ENCODE measurements around the gene DOCK9.

DOCK9 gene

GRCh38 chr13:98775386-98775785, 202.5 kb downstream of the DOCK9 start:
- DNase-seq (ENCODE audit: low read depth): no peak
- TF ChIP-seq, protein P1, sequence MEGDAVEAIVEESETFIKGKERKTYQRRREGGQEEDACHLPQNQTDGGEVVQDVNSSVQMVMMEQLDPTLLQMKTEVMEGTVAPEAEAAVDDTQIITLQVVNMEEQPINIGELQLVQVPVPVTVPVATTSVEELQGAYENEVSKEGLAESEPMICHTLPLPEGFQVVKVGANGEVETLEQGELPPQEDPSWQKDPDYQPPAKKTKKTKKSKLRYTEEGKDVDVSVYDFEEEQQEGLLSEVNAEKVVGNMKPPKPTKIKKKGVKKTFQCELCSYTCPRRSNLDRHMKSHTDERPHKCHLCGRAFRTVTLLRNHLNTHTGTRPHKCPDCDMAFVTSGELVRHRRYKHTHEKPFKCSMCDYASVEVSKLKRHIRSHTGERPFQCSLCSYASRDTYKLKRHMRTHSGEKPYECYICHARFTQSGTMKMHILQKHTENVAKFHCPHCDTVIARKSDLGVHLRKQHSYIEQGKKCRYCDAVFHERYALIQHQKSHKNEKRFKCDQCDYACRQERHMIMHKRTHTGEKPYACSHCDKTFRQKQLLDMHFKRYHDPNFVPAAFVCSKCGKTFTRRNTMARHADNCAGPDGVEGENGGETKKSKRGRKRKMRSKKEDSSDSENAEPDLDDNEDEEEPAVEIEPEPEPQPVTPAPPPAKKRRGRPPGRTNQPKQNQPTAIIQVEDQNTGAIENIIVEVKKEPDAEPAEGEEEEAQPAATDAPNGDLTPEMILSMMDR (conservative IDR thresholded peaks at IDR 0.05; ENCODE audit: control insufficient read depth, insufficient read depth, low read depth, low read length): no peak
- no peak overlapping the region for H3K4me3 ChIP-seq (ENCODE audit: control insufficient read depth, low read depth, low read length)

- DNase-seq (ENCODE audit: low read depth): no peak
- TF ChIP-seq, protein P1 (conservative IDR thresholded peaks at IDR 0.05; ENCODE audit: control insufficient read depth, insufficient read depth, low read depth, low read length): no peak
- no peak overlapping the region for H3K4me3 ChIP-seq (ENCODE audit: control insufficient read depth, low read depth, low read length)
Observed at GRCh38 chr13:98774776-98775175, 203.1 kb downstream of the DOCK9 start.

- TF ChIP-seq, protein P1 (conservative IDR thresholded peaks at IDR 0.05; ENCODE audit: control insufficient read depth, insufficient read depth, low read depth, low read length): no peak
- no peak for DNase-seq (ENCODE audit: low read depth)
- no peak overlapping the region for H3K4me3 ChIP-seq (ENCODE audit: control insufficient read depth, low read depth, low read length)
Observed at GRCh38 chr13:98773921-98774320, 203.9 kb downstream of the DOCK9 start.

DNA sequence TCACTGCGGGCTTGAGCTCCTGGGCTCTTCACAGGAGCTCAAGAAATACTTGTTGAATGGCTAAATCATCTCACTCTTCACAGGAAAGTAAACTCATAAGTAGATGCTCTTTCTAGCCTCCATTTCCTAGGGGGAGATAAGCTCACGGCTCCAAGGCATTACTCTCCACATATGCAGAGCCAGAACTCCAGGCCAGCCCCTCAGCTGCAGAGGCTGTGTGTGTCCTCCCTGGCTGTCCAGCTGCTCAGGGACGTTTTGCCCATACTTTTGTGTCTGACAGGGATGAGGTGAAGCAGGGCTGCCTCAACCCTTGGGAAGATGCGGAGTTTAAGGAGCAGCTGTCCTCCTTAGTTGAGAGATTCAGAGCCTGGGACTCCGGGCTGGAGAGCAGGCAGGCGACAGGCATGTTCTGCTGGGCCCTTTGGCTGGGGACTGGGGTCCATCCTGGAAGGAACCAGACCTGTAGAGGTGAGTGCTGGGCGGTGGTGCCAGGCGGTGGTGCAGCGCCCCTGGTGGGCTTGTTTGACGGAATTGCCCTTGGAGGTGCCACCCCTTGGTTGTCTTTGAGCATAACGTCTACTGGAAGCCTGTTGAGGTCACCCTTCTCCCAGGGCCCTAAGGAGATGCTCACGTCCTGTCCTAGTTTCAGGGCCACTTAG, 204.9 kb downstream of the DOCK9 start:
- TF ChIP-seq, protein P1 (conservative IDR thresholded peaks at IDR 0.05; ENCODE audit: control insufficient read depth, insufficient read depth, low read depth, low read length): no peak

DNA sequence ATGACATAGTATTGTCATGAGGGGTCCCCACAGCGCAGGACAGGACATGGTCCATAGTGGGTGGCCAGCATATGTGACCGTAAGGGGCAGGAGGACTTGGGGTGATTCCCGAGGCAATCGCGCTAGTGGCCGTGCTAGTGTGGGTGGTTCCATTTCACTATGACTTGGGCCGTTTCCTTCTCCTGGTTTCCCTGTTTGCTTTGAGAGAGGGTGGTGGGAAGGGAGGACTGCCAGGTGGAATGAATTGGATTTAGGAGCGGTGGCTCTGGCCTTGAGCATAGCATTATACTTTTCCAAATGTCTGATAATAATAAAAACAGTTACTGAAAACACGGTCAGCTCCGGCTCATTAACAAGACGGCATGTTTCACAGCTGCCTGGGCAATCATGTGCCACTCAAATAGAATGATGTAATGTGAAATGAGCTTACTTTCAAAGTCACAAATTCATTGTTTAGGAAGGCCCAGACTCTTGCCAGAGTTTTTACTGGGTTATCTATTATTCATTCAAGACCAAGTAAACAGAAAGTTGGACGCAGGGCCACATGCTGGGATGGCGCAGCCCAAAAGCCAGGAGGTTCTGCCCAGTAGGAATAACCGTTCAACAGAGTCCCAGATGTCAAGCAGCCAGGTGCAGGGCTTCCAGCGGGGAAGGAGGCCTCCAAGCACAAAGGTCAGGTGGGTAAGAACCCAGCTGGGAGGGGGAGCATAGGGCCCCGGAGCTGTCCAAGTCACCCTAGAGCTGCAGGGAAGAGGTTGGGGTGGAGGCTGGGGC, 205.8 kb downstream of the DOCK9 start:
- H3K4me3 ChIP-seq (ENCODE audit: control insufficient read depth, low read depth, low read length): no peak overlapping the region
- DNase-seq (ENCODE audit: low read depth): no peak
- TF ChIP-seq, protein P1 (conservative IDR thresholded peaks at IDR 0.05; ENCODE audit: control insufficient read depth, insufficient read depth, low read depth, low read length): no peak

More for the DNA sequence above, 204.9 kb downstream of the DOCK9 start:
- no peak overlapping the region for H3K4me3 ChIP-seq (ENCODE audit: control insufficient read depth, low read depth, low read length)
- DNase-seq (ENCODE audit: low read depth): no peak

DNA sequence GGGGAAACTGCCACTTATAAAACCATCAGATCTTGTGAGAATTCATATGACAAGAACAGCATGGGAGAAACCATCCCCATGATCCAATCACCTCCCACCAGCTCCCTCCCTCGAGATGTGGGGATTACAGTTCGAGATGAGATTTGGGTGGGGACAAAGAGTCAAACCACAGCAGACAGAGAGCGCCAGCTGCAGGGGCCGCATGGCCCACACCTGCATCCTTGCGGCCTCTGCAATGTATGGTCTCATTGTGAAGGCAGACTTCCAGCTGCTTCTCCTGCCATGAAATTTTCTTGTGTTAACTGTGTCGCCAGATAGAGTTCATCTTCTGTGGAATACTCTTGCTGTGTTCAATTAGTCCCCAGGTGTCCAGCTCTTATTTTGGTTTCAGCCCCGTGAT, 208.1 kb downstream of the DOCK9 start:
- H3K4me3 ChIP-seq (ENCODE audit: control insufficient read depth, low read depth, low read length): no peak overlapping the region
- TF ChIP-seq, protein P1 (conservative IDR thresholded peaks at IDR 0.05; ENCODE audit: control insufficient read depth, insufficient read depth, low read depth, low read length): no peak
- no peak for DNase-seq (ENCODE audit: low read depth)

Data from fibroblast of mammary gland (primary cell).